Dermis blood vessel endothelial cell (primary cell): ENCODE results near the gene RIPK4. TPM values are rescaled to one million over a fixed set of nuclear protein-coding genes. Genes with fewer than 3 reads are reported as not detected.
"Not testable (repeated sequence)": the region's sequence is repeated elsewhere in the genome, so short reads cannot be mapped to it uniquely, and the experiment has no call there.

ENCODE experiments used
- DNase-seq: peaks from one replicate; pipeline ENCODE4 v3.0.0; 2010
- total RNA-seq: library from RNA; depleted of rRNA; stranded (reverse); fragments of >200 nt; gene quantifications from 2 replicates; pipeline ENCODE4 v1.2.3, GENCODE V29; 2014

Gene RIPK4
- total RNA-seq, 1 donor from 2014 or later = 0.51 TPM

DNA sequence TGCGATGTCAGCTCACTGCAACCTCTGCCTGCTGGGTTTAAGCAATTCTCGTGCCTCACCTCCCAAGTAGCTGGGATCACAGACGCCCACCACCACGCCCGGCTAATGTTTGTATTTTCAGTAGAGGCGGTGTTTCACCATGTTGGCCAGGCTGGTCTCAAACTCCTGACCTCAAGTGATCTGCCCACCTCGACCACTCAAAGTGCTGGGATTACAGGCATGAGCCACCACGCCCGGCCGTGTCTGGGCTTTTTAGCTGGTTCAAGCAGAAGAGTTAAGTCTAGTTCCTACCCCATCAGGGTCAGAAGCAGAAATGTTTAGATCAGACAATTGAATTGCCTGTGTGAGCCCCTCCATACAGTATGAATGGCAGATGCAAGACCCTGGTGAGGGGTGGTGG, 27.7 kb upstream of the RIPK4 start:
- no peak for DNase-seq

- DNase-seq = no peak
Observed at GRCh38 chr21:41792711-41793110, 25.9 kb upstream of the RIPK4 start.

DNA sequence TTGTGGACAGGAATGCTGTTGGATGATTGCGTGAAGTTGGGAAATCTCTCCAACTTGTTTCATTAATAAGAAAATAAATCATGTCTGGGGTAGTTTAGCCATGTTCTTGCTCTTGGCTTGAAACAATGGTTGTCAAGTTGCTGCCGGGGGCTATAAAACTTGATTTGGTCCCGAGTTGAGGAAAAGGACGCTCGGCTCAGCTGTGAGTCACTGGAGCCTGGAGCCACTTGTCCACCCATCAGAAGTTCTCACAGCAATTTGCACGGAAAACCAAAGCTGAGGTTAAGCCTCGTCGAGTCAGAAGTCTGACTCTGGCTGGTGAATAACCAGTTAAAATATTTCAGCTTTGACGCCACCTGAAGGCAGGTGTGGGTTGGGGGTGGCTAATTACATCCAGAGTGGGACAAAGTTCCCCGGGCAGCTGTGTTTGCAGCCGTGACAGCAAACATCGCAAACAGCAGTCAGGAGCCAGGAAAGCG, 19.7 kb upstream of the RIPK4 start:
- no peak for DNase-seq

GRCh38 chr21:41785262-41785661, 18.4 kb upstream of the RIPK4 start:
- not testable (repeated sequence) for DNase-seq

DNA sequence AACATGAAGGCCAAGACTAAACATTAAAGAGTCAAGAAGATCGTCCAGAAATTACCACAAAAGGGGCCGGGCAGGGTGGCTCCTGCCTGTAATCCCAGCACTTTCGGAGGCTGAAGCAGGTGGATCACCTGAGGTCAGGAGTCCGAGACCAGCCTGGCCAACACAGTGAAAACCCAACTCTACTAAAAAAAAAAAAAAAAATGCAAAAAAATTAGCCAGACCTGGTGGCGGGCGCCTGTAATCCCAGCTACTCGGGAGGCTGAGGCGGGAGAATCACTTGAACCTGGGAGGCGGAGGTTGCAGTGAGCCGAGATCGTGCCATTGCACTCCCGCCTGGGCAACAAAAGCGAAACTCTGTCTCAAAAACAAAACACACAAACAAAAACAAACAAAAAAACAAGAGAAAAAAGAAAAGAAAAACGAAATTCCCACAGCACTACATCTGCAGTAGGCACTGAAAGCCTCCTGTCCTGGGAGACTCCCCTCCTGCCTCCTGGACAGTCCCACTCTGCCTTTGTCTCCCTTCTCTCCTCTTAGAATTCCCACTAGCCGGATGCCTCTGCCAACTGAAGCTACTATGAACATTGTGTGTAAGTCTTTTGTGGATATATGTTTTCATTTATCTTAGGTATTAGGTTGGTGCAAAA, 17.7 kb upstream of the RIPK4 start:
- no peak for DNase-seq

GRCh38 chr21:41783476-41784180, 16.8 kb upstream of the RIPK4 start:
- no peak for DNase-seq

- no peak for DNase-seq
Observed at GRCh38 chr21:41781050-41781410, 14.2 kb upstream of the RIPK4 start.

DNA sequence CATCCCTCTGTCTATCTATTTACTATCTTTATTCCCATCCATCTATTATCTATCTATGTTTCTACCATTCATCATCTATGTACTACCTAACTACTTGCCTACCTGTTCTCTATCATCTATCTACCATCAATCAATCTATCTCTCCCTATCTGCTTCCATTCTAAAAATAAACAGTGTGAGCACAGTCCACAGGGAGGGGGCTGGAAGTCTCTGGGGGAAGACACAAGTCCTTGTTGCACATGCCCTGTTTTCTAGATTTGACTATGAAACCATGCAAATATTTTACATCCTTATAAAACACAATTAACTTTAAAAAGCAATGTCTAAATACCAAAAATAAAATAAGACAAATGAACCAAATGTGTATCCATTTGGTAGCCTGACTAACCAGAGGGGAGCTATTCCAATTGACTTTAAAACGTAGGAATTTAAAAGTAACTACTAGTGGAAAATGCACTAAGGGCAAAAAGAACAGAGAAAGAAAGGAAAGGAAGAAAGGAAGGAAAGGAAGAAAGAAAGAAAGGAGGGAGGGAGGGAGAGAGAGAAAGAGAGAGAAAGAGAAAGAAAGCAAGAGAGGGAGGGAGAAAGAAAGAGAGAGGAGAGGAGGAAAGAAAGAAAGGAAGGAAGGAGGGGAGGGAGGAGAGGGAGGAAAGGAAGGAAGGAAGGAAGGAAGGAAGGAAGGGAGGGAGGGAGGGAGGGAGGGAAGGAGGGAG, 13.6 kb upstream of the RIPK4 start:
- no peak for DNase-seq

- DNase-seq = no peak
Observed at GRCh38 chr21:41779659-41780058, 12.8 kb upstream of the RIPK4 start.

DNA sequence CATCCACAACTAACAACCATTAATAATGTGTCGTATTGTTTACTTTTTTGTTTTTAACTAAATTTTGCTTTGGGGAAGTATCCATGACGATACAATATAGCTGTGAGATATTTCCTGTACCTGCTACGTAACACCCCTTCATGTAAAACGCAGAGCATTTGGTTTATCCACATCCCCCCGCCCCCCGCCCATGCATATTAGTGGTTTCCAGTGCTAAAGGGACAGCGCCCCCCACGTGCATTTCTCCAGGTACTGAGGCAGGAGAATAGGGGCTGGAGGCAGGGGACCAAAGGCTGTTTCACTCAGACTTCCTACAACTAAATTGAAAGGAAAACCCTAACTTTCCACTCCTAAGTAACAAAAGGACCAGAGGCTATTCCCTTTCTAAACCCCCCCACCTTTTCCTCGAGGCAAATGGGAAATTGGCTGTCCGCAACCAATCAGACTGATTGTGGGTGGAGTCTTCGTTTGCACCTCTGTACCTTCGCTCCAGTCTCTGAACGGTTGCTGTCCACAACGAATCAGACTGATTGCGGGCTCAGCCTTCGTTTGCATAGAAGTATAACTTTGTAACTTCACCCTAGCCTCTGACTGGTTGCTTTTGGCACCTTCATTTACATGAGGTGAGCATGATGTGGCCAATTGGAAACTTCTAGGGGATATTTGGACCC, 12.2 kb upstream of the RIPK4 start:
- no peak for DNase-seq

DNA sequence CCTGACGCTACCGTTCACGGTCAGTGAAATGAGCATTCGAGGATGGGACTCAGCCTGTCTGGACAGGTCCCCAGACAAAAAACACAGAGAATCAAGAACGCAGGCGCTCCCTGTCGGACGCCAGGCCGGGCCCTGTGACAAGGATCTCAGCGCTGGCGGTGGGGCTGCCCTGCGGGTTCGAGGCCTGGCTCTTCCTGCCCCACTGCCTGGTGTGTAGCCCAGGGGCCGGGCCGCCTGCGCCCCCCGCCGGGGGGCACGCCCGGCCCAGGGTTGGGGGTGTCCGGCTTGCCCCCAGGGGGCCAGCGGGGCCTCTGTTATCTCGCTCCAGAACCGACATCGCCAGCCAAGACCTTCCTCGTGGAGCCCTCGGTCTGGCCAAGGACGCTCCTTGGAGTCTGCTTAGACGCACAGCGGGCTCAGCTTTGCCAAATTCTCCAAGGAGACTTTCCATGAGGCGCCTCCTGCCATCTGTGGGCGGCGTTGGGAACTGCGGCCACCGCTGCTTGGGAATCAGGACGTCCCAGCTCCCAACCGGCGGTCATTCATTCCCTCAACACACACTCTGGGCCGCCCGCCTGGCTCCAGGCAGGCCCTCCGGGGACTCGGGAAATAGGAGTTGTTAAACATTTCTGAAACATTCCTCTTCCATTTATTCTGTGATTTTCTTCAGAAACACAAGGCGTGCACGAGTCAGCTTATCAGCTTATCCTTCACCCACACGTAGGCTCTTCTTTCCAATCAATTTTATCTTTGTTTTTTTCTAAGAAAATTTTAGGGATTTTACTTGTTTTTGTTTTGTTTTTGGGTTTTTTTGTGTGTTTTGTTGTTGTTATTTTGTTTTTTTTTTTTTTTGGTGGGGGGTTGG, 11.3 kb upstream of the RIPK4 start:
- DNase-seq = peak; percentile 84

GRCh38 chr21:41776778-41777177, 9.9 kb upstream of the RIPK4 start:
- DNase-seq = no peak

DNA sequence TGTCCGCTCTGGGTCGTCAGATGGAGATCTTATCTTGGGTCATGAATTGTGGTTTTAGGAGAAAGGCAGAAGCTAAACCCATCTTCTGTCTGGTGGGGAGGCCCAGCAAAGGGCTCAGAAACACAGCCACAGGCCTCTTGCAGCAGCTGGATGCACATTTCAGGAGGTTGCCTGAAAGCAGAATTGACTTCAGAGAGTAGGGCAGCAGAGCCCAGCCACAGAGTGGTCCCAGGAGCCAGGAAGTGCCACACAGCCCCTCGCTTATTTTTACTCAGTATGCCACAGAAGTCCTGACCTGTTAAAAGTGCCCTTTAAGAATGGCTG, 8.3 kb upstream of the RIPK4 start:
- no peak for DNase-seq

GRCh38 chr21:41774467-41775148, 7.8 kb upstream of the RIPK4 start:
- no peak for DNase-seq

GRCh38 chr21:41772351-41773080, 5.7 kb upstream of the RIPK4 start:
- DNase-seq = no peak

DNA sequence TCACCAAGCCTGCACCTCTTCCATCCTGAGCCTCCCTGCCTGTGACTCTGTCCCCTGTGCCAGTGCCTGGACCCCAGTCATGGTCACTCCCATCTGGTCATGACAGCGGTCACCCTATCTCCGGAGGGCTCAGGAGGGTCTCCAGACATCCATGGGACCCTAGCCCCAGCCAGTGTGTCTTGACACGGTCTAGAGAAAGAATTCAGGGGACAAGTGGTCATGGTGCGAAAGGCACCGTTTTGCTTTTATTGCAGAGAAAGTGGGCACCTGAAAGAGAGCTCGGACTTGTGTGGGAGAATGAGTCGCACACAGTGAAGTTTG, 4.7 kb upstream of the RIPK4 start:
- DNase-seq = no peak

- no peak for DNase-seq
Observed at GRCh38 chr21:41770901-41771624, 4.2 kb upstream of the RIPK4 start.

GRCh38 chr21:41769933-41770332, 3.1 kb upstream of the RIPK4 start:
- DNase-seq = no peak

DNA sequence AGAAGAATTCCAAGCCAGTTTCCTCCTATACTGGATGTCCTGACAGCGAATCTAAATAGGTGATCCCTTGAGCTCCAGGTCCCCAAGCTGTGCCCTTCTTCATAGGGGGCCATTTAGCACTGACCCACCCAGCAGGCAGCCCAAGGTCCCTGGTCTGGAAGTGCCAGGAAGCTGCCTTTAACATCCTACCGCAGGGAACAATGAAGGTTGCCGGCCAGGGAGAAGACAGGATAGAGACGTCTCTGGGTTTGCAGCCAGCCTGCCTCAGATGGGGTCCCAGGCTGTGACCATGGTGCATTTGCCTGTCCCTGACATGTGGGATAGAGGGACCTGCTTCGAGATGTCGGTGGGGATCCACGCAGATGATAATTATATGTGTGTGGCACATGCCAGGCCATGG, 2.7 kb upstream of the RIPK4 start:
- no peak for DNase-seq

DNA sequence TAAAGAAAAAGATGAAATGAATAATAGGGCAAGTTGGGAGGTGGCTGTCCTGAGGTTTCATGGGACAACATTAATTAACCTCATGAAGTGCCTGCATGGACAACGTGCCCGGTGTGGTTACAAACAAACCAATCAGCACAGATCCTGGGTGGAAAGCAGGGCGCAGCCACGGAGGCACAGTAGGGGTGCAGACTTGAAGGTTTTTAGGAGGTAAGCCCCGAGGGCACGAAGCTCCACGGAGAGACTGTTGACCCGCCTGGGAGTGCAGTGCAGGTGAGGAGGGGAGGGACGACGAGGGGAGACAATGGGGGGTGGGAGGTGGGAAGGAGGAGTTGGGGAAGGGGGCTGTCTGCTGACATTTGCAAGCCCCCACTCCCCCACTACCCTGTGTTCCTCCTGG, 2.3 kb upstream of the RIPK4 start:
- no peak for DNase-seq
